ENCODE data around the gene MPHOSPH6. TPM values are rescaled to one million over a fixed set of nuclear protein-coding genes. Genes with fewer than 3 reads are reported as not detected.

The MPHOSPH6 gene
- 28.2 to 49.4 TPM (median 35.1 TPM) in 5 replicates for total RNA-seq (2022; extraction: Qiagen RNA extraction; ENCODE audit: low read depth)

GRCh38 chr16:82169861-82170845 lies at the start of gene MPHOSPH6:
Gene MPHOSPH6, minus strand, starts transcription at chr16:82170224. Its CDS starts 49 bp downstream, at chr16:82170175.

Other genes starting within 250 kb of the MPHOSPH6 start
- 1.2 to 1.6 TPM (median 1.4 TPM) in 5 replicates for gene SDR42E1, start 158.8 kb downstream of the MPHOSPH6 start, total RNA-seq (2022; extraction: Qiagen RNA extraction; ENCODE audit: low read depth)
- gene HSD17B2, start 135.0 kb downstream of the MPHOSPH6 start, total RNA-seq (2022; extraction: Qiagen RNA extraction; ENCODE audit: low read depth) = 0.16 TPM in 1 of 5 replicates, not detected in the others

Measured in A549 treated with RU486 at 1 μM for 4 hours (cell line).